Measurements from ENCODE around the gene ERBB2. TPM values are rescaled to one million over a fixed set of nuclear protein-coding genes. Genes with fewer than 3 reads are reported as not detected.

Gene ERBB2
- total and polyA plus RNA-seq, 2 of the 13 experiments (the other 11 are each of a cell fraction or from before 2014, with no cell fraction given) = 57.7 to 64.1 TPM

DNA sequence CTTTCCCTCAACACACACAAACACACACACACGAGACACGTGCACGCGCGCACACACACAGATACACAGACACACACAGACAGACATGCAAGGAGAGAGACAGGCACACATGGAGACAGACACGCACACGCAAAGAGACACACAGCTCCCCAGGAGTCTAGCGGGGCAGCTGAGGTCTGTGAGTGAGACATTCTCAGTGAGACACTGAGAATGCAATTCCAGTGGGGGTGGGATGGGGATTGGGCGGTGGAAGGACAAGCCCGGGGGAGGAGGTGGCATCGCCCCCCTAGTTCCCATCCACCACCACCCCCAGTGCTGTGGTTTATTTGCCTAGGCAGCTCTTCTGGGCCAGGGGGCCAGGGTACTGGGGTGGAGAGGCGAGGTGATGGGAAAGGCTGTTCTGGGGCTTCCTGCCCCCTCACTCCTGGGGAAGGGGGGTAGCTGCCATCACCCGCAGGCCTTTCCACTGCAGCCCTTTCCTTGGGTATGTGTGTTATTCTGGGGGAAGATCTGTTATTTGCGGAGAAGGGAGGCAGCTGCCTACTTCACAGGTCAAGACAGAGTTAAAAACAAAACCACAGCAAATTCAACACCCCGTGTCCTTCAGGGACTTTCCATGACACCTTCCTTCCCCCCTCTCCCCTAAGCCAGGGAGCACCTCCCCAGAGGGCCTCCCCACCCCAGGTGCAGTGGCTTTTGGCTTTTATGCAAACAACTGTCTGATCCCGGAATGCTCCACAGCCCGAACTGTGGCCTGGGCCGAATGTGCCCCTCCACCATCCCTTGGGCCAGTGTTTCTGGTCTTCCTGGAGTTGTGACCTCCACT lies 55.9 kb downstream of the ERBB2 start (continued):
- TF ChIP-seq, protein P1, sequence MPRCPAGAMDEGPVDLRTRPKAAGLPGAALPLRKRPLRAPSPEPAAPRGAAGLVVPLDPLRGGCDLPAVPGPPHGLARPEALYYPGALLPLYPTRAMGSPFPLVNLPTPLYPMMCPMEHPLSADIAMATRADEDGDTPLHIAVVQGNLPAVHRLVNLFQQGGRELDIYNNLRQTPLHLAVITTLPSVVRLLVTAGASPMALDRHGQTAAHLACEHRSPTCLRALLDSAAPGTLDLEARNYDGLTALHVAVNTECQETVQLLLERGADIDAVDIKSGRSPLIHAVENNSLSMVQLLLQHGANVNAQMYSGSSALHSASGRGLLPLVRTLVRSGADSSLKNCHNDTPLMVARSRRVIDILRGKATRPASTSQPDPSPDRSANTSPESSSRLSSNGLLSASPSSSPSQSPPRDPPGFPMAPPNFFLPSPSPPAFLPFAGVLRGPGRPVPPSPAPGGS (CRISPR knock-in tag; IDR thresholded peaks at IDR 0.05) = no peak
- TF ChIP-seq ZNF569 (CRISPR knock-in tag; IDR thresholded peaks at IDR 0.05; ENCODE audit: borderline replicate concordance) (no peak), NFE2L2 (IDR thresholded peaks at IDR 0.05; ENCODE audit: low read length) (no peak), MIER2 (CRISPR knock-in tag; IDR thresholded peaks at IDR 0.05) (no peak), ZMAT3 (CRISPR knock-in tag; conservative IDR thresholded peaks at IDR 0.05) (no peak), ZNF678 (CRISPR knock-in tag; IDR thresholded peaks at IDR 0.05) (no peak), FOXO4 (CRISPR knock-in tag; conservative IDR thresholded peaks at IDR 0.05) (no peak), MED13 (CRISPR knock-in tag; IDR thresholded peaks at IDR 0.05) (no peak), SMYD3 (CRISPR knock-in tag; IDR thresholded peaks at IDR 0.05) (no peak), KDM3A (CRISPR knock-in tag; IDR thresholded peaks at IDR 0.05; ENCODE audit: low read depth) (no peak), KAT8 (CRISPR knock-in tag; IDR thresholded peaks at IDR 0.05) (no peak), ARID5B (CRISPR knock-in tag; IDR thresholded peaks at IDR 0.05) (no peak), ZNF234 (CRISPR knock-in tag; conservative IDR thresholded peaks at IDR 0.05) (no peak), RAD51 (IDR thresholded peaks at IDR 0.05; ENCODE audit: borderline replicate concordance) (no peak), POGK (CRISPR knock-in tag; conservative IDR thresholded peaks at IDR 0.05) (no peak)
- TF ChIP-seq, protein P2, sequence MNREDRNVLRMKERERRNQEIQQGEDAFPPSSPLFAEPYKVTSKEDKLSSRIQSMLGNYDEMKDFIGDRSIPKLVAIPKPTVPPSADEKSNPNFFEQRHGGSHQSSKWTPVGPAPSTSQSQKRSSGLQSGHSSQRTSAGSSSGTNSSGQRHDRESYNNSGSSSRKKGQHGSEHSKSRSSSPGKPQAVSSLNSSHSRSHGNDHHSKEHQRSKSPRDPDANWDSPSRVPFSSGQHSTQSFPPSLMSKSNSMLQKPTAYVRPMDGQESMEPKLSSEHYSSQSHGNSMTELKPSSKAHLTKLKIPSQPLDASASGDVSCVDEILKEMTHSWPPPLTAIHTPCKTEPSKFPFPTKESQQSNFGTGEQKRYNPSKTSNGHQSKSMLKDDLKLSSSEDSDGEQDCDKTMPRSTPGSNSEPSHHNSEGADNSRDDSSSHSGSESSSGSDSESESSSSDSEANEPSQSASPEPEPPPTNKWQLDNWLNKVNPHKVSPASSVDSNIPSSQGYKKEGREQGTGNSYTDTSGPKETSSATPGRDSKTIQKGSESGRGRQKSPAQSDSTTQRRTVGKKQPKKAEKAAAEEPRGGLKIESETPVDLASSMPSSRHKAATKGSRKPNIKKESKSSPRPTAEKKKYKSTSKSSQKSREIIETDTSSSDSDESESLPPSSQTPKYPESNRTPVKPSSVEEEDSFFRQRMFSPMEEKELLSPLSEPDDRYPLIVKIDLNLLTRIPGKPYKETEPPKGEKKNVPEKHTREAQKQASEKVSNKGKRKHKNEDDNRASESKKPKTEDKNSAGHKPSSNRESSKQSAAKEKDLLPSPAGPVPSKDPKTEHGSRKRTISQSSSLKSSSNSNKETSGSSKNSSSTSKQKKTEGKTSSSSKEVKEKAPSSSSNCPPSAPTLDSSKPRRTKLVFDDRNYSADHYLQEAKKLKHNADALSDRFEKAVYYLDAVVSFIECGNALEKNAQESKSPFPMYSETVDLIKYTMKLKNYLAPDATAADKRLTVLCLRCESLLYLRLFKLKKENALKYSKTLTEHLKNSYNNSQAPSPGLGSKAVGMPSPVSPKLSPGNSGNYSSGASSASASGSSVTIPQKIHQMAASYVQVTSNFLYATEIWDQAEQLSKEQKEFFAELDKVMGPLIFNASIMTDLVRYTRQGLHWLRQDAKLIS (CRISPR knock-in tag; IDR thresholded peaks at IDR 0.05) = no peak
